GM19035 (cell line): ENCODE data around the gene MYL1.

ENCODE experiments used
- ATAC-seq: cut with Tn5 transposase; IDR thresholded peaks from one replicate; pipeline ENCODE4 v1.9.1; 2021; ENCODE audit not compliant: unreplicated experiment

MYL1 gene

GRCh38 chr2:210268281-210268680, 46.7 kb downstream of the MYL1 start:
- ATAC-seq: no peak

- no peak for ATAC-seq
These were observed 47.3 kb downstream of the MYL1 start for GRCh38 chr2:210267698-210268097.

- no peak for ATAC-seq
These were observed 50.7 kb downstream of the MYL1 start for GRCh38 chr2:210264282-210264681.

- ATAC-seq: no peak
These were observed 51.1 kb downstream of the MYL1 start for GRCh38 chr2:210263841-210264240.

- no peak for ATAC-seq
These were observed 52.9 kb downstream of the MYL1 start for GRCh38 chr2:210262036-210262435.

DNA sequence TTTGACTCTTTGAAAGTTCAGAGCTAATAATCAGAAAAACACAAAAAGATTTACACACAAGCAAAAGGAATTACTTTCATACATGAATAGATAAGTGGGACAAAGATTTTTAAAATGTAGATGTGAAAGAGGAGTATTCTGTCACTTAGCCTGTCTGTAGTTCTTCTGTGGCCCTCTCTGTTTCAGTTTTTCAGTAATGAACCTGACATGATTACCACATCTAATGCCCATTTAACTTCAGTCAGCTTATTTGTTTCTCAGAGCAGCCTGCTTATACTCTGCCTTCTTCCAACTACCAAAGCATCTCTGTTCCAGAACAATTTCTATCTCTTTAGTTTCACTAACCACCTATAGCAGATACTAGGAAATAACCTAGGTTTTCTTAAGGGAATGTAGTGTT, 55.3 kb downstream of the MYL1 start:
- no peak for ATAC-seq

DNA sequence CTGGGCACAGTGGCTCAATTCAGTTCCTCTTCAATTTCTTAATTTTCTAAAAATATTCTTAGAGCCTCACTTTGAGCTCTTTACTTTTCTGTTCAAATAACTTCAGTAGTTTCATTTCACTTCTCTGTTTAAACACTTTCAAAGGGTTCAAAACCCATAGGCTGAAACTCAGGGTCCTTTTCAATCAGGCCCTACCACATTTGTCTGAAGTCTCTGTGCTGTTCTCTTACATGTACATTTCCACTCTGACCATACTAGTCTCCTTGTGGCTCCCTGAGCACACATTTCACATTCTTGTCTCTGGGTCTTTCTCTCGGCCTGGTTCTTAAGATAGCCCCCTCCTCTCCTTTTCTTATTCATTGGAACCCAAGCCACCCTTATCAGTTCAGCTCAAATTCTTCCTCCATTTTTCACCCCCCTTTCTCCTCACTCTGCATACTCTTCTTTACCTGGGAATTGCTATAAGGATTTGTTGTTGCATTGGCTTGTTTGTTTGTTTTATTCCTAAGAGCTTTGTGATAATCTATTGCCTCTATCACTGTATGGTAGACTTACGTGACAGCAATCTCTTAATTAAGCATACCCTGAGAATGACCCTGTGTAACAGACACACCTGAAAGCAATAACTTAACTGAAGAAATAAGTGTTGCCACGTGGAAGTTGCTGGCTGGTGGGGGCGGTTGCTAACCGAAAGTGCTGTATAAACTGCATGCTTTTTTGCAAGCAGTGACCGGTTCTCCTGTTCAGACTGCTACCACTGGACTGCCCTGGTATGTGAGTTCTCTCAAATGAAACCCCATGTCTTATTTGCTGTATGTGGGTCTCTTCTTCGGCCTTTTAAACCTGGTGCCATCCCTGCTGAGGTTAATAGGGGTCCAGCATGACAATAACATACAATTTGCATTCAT, 62.0 kb downstream of the MYL1 start:
- no peak for ATAC-seq

- no peak for ATAC-seq
These were observed 64.4 kb downstream of the MYL1 start for GRCh38 chr2:210250622-210251021.
